Keratinocyte (primary cell): ENCODE results near the gene PARVA. TPM values are rescaled to one million over a fixed set of nuclear protein-coding genes. Genes with fewer than 3 reads are reported as not detected.

Source experiments
- DNase-seq: peaks from one replicate; pipeline ENCODE4 v3.0.0-alpha.2; 2011; ENCODE audit warnings: low read depth, missing footprints, low spot score
- FAIRE-seq: peaks from 2 replicates; lab custom pipeline; 2011; peaks lifted over from hg19 to GRCh38; lab: Jason Lieb, UNC
- H2AFZ ChIP-seq: 2 replicates; pipeline ENCODE4 v1.6.0; 2012; ENCODE audit warnings: low read length, control low read depth, inconsistent platforms; ENCODE audit not compliant: control insufficient read depth
- H3K27ac ChIP-seq: 2 replicates; pipeline ENCODE4 v1.5.1; 2011; ENCODE audit warnings: low read length; ENCODE audit not compliant: control insufficient read depth, insufficient read depth
- H3K27me3 ChIP-seq: 3 replicates; pipeline ENCODE4 v1.6.0; 2011; ENCODE audit warnings: low read length; ENCODE audit not compliant: control insufficient read depth, insufficient read depth; ENCODE audit errors: extremely low read depth
- H3K36me3 ChIP-seq, 2 experiments: 2 replicates in 1 of 2; 3 replicates in 1 of 2; pipeline ENCODE4 v1.5.1; 2011; ENCODE audit warnings: low read length in 2 of 2, mild to moderate bottlenecking in 1 of 2; ENCODE audit not compliant: control insufficient read depth in 2 of 2, insufficient read depth in 2 of 2; ENCODE audit errors: extremely low read depth in 1 of 2
- H3K4me1 ChIP-seq: 3 replicates; pipeline ENCODE4 v1.5.1; 2011; ENCODE audit warnings: low read length; ENCODE audit not compliant: control insufficient read depth, insufficient read depth; ENCODE audit errors: extremely low read depth
- H3K4me2 ChIP-seq: 3 replicates; pipeline ENCODE4 v1.6.0; 2011; ENCODE audit warnings: low read depth, low read length; ENCODE audit not compliant: control insufficient read depth, insufficient read depth; ENCODE audit errors: extremely low read depth
- H3K4me3 ChIP-seq, 3 experiments: fragments of 200-600 bp in 1 of 3; sonication (generic) in 1 of 3; 2 replicates in 2 of 3; 3 replicates in 1 of 3; pipeline ENCODE4 v1.5.1; 2011 to 2016; ENCODE audit warnings: low read length in 3 of 3, mild to moderate bottlenecking in 3 of 3, control low read depth in 2 of 3, inconsistent platforms in 1 of 3, low read depth in 1 of 3, mixed read lengths in 1 of 3, mixed run types in 1 of 3, moderate library complexity in 1 of 3; ENCODE audit not compliant: control insufficient read depth in 2 of 3, insufficient read depth in 2 of 3; ENCODE audit errors: extremely low read depth in 1 of 3
- H3K79me2 ChIP-seq: 2 replicates; pipeline ENCODE4 v1.6.0; 2012; ENCODE audit warnings: low read length; ENCODE audit not compliant: control insufficient read depth, insufficient read depth
- H3K9ac ChIP-seq: 3 replicates; pipeline ENCODE4 v1.6.0; 2011; ENCODE audit warnings: low read length; ENCODE audit not compliant: control insufficient read depth, insufficient read depth; ENCODE audit errors: extremely low read depth
- H3K9me1 ChIP-seq: 3 replicates; pipeline ENCODE4 v1.6.0; 2011; ENCODE audit warnings: low read length; ENCODE audit not compliant: control insufficient read depth, insufficient read depth; ENCODE audit errors: extremely low read depth
- H3K9me3 ChIP-seq: 2 replicates; pipeline ENCODE4 v1.5.1; 2012; ENCODE audit warnings: low read depth, low read length; ENCODE audit not compliant: control insufficient read depth
- H4K20me1 ChIP-seq: 3 replicates; pipeline ENCODE4 v1.6.0; 2011; ENCODE audit warnings: low read length; ENCODE audit not compliant: control insufficient read depth, insufficient read depth; ENCODE audit errors: extremely low read depth
- EZH2 ChIP-seq: IDR thresholded peaks from one replicate; pipeline ENCODE4 v1.6.1; 2012; ENCODE audit warnings: inconsistent platforms, mild to moderate bottlenecking, low read length, moderate library complexity
- dilution Hi-C: fragments of 300-500 bp; cut with MboI; formaldehyde crosslinking; loops from one replicate; pipeline ENCODE4 v1.7.0; 2020; ENCODE audit warnings: low sequenced_read_pairs; ENCODE audit not compliant: extremely low pct_ligation_motif_present
- polyA plus RNA-seq, 5 experiments: library from polyadenylated mRNA; depleted of rRNA in 3 of 5; stranded (reverse) in 3 of 5; stranded (forward) in 1 of 5; unstranded in 1 of 5; fragments of >200 nt; gene quantifications; 1 replicate in 1 of 5; 2 replicates in 3 of 5; 3 replicates in 1 of 5; pipeline versions ENCODE4 v1.2.1 to v1.2.3, GENCODE V29; 2011 to 2012; ENCODE audit warnings: missing spikeins in 2 of 5, low read depth in 1 of 5, low replicate concordance in 1 of 5
- TF ChIP-seq, protein P1 (sequence below), 3 experiments: IDR thresholded peaks in 1 of 3; conservative IDR thresholded peaks in 1 of 3; optimal IDR thresholded peaks in 1 of 3; 2 replicates in 2 of 3; 3 replicates in 1 of 3; pipeline versions ENCODE3 to v1.5.1; 2011; ENCODE audit warnings: low read length in 3 of 3, mild to moderate bottlenecking in 3 of 3, moderate library complexity in 2 of 3, control low read depth in 1 of 3, inconsistent platforms in 1 of 3; ENCODE audit not compliant: insufficient read depth in 2 of 3; ENCODE audit errors: extremely low read depth in 1 of 3

PARVA gene
- polyA plus RNA-seq, 1 donor (not counting 4 experiments of a cell fraction or from before 2014, with no cell fraction given), result 28.9 TPM

DNA sequence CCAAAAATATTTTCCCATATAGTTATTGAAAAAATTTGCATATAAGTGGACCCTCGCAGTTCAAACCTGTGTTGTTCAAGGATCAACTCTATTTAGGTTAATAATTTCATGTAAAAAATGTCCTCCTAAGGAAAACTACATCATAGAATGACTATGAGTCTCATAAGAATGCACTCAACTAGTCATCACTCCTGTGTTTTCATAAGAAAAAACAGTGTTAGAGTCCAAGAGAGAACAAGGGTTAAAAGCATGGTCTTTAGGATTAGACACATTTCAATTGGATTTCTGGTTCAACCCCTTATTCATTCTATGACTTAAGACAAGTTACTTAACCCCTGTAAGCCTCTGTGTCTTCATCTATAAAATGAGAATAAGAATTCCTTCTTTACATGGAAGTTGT, 5.1 kb downstream of the PARVA start:
- Histone ChIP-seq H3K9ac (no peak overlapping the region), H3K79me2 (peaks cover 50% of the 10 kb centered on the region), H3K4me1 (peaks cover 23% of the 10 kb centered on the region), H3K36me3 (peaks cover 0 to 6% of the 10 kb centered on the region in 2 experiments), H3K9me1 (no peaks in the 10 kb centered on the region), H2AFZ (no peak overlapping the region), H3K4me3 (no peak overlapping the region), H4K20me1 (peaks cover 3% of the 10 kb centered on the region), H3K9me3 (no peaks in the 10 kb centered on the region), H3K27ac (no peak overlapping the region), H3K4me2 (no peak overlapping the region), H3K27me3 (no peaks in the 10 kb centered on the region)
- TF ChIP-seq, protein P1, sequence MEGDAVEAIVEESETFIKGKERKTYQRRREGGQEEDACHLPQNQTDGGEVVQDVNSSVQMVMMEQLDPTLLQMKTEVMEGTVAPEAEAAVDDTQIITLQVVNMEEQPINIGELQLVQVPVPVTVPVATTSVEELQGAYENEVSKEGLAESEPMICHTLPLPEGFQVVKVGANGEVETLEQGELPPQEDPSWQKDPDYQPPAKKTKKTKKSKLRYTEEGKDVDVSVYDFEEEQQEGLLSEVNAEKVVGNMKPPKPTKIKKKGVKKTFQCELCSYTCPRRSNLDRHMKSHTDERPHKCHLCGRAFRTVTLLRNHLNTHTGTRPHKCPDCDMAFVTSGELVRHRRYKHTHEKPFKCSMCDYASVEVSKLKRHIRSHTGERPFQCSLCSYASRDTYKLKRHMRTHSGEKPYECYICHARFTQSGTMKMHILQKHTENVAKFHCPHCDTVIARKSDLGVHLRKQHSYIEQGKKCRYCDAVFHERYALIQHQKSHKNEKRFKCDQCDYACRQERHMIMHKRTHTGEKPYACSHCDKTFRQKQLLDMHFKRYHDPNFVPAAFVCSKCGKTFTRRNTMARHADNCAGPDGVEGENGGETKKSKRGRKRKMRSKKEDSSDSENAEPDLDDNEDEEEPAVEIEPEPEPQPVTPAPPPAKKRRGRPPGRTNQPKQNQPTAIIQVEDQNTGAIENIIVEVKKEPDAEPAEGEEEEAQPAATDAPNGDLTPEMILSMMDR (optimal IDR thresholded peaks at IDR 0.05 in 1 of 3, IDR thresholded peaks at IDR 0.05 in 1 of 3, conservative IDR thresholded peaks at IDR 0.05 in 1 of 3; ENCODE audit: extremely low read depth in 1 of 3, insufficient read depth in 2 of 3, low read length in 3 of 3), result no peak
- TF ChIP-seq EZH2, result no peak
- dilution Hi-C loops, result no loop called here
- DNase-seq, result no peak
- no peak for FAIRE-seq

DNA sequence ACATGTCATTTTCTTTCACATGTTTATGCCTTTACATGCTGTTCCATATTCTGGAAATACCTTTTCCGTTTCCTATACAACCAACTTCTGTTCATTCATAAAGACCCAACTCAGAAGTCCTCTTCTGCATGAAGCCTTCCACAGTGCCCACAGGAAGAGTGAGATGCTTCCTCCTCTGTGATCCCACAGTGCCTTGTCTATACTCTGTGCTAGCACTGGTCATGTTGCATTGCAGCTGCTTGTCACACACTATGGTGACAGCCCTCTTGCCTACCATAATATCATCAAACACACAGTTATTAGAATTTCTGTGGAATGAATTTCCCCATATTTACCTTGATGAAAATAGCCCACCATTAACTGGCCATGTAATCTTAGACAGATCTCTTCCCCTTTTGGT, 8.9 kb downstream of the PARVA start:
- Histone ChIP-seq H2AFZ (no peak overlapping the region), H3K36me3 (peaks cover 0 to 8% of the 10 kb centered on the region in 2 experiments), H3K9me3 (no peaks in the 10 kb centered on the region), H3K4me2 (no peak overlapping the region), H3K79me2 (peaks cover 43% of the 10 kb centered on the region), H3K4me1 (peaks cover 29% of the 10 kb centered on the region), H3K27me3 (no peaks in the 10 kb centered on the region), H3K9me1 (no peaks in the 10 kb centered on the region), H3K9ac (no peak overlapping the region), H4K20me1 (peaks cover under 1% of the 10 kb centered on the region), H3K27ac (no peak overlapping the region), H3K4me3 (no peak overlapping the region)
- dilution Hi-C loops, result no loop called here
- TF ChIP-seq, protein P1 (optimal IDR thresholded peaks at IDR 0.05 in 1 of 3, IDR thresholded peaks at IDR 0.05 in 1 of 3, conservative IDR thresholded peaks at IDR 0.05 in 1 of 3; ENCODE audit: extremely low read depth in 1 of 3, insufficient read depth in 2 of 3, low read length in 3 of 3), result no peak
- TF ChIP-seq EZH2, result no peak
- FAIRE-seq (no peak), DNase-seq (no peak)
